Measurements from ENCODE around the gene MGMT.

The MGMT gene

GRCh38 chr10:129696636-129697035 lies 229.6 kb downstream of the MGMT start:
- no peak for DNase-seq

DNA sequence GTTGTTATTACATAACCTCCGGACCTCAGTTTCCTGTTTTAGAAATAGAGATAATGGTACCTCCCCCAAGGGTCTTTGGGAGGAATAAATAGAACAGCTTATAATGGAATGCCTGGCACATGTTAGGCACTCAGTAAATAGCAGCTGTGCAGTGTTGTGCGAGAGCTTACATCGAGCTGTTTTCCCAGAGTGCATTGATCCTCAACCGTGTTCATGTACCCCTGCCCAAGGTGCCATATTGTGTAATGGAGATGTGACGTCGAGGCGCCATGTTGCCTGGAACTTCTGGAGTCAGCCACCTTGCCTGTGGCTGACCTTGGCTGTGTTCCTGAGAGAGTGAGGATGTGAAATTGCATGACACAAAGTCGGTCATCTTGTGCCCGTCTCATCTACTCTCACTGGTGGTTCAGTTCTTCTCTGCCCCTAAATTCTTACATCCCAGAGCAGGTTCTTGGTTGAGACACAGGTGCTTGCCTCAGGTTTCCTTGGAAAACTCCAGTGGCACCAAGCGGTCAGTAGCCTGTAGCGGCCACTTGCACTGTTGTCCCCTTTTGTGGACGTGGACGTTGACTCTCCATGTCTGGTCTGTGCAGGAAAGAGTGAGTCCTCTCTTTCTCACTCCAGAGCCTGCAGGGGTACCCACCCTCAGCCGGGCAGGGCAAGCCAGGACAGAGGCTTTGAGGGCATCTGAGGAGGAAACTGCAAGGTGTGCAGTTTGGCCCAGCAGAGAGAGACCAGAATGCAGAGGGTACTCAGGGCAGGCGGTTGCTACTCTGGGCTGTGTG lies 230.6 kb downstream of the MGMT start:
- DNase-seq, result no peak

GRCh38 chr10:129699722-129700340 lies 232.8 kb downstream of the MGMT start:
- no peak for DNase-seq

DNA sequence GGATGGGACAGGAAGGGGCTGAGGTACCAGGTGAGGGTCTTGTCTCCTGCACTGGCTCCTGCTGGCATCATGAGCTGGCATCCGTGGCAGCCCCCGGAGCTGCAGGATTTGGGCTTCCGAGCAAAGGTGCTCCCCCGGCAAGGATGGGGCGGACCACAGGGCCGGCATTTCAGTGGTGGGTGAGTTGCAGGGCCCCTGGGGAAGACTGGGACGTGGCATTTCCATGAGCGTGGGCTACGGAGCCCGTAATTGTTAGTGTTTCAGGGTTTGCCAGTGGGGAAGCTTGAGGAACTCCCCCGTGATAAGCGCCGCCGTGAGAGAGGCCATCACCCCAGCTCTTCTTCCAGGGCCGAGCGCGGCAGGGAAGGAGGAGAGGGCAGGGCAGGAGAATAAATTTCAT lies 235.6 kb downstream of the MGMT start:
- no peak for DNase-seq

DNA sequence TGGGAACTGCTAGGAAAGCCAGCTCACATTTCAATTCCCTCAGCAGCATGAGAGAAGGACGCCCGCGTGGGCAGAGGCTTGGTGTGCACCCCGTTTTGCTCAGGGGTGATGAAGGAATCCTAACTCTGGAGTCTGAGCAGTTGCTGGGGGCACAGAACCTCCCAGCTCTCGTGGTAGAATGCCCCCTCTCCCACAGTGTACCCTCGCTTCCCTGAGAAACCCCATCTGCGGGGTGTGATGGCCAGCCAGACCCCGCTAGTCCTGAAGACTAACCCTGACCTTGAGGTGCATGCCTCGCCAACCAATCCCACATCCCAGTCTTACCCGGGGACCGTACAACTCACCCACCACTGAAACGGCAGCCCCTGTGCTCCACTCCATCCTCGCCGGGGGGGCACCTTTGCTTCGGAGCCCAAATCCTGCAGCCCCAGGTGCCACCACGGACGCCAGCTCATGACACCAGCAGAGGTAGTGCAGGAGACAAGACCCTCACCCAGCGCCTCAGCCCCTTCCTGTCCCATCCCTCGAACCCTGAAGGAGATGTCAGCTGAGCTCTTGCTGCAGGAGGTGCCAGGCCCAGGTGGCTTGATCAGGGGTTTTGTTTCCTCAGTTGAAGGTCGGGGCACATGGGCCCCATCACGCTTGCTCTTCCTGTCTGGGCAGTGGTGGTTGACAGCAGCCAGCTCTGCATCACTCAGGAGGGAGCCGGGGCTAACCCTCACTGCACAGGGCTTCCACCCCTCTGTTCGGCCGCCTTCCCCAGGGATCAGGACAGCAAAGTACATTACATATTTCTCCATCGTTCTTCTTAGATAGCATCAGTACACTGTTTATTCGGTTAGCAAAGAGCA lies 236.5 kb downstream of the MGMT start:
- DNase-seq, result no peak

- no peak for DNase-seq
Observed at GRCh38 chr10:129704225-129704624, 237.2 kb downstream of the MGMT start.

GRCh38 chr10:129704786-129705525 lies 237.9 kb downstream of the MGMT start:
- DNase-seq, result no peak

DNA sequence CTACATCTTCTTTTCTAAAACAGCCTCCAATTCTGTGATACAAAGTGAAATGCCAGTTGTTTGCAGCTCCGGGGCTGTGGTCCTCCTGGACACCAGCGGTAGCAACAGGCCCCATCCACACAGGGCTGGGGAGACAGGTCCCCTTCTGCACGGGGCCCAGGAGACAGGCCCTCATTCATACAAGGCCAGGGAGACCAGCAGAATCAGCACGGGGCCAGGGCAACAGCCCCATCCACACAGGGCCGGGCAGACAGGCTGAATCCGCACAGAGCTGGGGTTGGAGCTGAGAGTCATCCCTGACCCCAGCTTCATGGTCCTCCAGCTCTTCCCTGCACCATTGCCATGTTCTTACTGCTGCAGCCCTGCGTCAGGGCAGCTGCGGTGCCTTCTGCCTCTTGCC lies 238.6 kb downstream of the MGMT start:
- no peak for DNase-seq

DNA sequence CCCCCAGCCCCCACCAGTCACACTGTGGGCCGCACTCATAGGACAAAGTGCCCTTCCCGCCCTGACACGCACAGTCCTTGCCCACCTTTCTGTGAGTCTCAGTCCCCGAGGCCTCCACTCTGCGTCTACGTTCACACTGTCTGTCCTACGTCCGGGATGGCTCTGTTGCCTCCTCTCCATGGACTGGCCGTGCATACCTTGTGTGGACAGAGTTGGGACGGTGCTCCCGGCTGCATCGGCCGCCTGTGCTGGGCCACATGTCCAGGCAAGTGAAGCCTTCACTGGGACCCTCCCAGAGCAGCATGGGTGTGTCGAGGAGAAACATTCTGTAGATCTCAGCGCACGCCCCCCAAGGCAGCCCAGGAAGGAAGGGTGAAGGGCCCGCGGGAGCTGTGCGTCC lies 239.0 kb downstream of the MGMT start:
- DNase-seq, result no peak

GRCh38 chr10:129706523-129706922 lies 239.5 kb downstream of the MGMT start:
- DNase-seq, result no peak

GRCh38 chr10:129707406-129708388 lies 240.7 kb downstream of the MGMT start:
- DNase-seq, result no peak

- DNase-seq, result no peak
Observed at GRCh38 chr10:129709101-129709500, 242.1 kb downstream of the MGMT start.

DNA sequence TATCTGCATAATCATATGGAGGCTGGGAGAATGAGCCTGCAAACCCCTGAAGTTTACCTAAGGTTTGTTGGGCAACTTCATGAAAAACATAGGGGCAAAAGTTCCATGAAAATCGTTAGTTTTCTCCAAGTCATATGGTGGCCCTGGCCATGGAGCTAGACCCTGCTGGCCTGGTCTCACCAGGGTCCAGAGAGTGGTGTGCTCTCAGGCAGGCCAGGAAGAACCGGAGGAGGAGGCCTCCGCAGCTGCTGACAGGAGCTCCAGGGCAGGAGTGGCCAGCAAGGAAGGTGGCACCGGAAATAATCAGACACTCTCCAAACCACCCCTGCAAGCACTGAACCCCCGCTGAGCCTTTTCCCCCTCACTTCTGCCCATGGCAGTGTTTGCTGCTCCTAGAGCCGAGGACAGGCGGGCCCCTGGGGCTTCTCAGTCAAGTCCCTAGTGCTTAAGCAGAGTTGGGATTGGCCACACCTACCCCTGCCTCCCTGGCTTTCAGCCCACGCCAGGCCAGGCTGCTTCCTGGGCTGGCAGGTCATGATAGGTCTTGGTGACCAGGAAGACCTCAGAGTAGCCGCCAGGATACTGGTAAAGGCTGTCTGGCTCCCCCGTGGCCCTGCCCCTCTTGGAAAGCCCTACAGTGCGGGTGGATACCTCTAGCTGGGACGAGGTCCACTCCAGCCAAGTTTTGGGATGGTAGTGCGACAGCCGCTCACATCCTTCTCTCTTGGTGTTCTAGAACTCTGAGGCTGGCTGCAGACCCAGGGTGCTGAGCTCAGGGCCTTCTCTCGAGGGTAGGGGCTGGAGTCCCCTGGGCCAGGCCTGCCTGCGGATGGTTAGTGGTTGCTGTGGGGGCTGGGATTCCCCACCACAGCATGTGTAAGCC lies 242.8 kb downstream of the MGMT start:
- DNase-seq, result no peak

- DNase-seq, result no peak
Observed at GRCh38 chr10:129710510-129710847, 243.4 kb downstream of the MGMT start.

DNA sequence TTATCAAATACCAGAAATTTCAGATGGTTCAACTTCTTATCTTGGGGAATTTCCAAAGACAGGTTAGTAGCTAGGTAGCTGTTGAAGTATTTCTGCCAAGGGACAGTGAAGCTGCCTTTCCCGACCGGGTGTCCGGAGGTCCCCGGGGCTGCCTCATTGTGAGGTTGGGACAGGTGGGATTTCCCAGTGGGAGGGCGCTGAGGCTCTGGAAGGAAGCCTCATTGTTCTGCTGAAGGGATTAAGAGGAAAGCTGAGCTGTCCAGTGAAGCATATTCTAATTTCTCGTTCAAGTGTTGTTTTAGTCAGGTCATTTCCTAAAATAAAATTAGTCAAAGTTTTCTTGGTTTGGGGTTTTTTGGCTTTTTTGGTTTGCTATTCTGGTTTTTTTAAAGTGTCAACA lies 244.2 kb downstream of the MGMT start:
- DNase-seq, result no peak

GRCh38 chr10:129712000-129712399 lies 245.0 kb downstream of the MGMT start:
- DNase-seq, result no peak

GRCh38 chr10:129713659-129714265 lies 246.7 kb downstream of the MGMT start:
- DNase-seq, result no peak

GRCh38 chr10:129715805-129716204 lies 248.8 kb downstream of the MGMT start:
- no peak for DNase-seq

DNA sequence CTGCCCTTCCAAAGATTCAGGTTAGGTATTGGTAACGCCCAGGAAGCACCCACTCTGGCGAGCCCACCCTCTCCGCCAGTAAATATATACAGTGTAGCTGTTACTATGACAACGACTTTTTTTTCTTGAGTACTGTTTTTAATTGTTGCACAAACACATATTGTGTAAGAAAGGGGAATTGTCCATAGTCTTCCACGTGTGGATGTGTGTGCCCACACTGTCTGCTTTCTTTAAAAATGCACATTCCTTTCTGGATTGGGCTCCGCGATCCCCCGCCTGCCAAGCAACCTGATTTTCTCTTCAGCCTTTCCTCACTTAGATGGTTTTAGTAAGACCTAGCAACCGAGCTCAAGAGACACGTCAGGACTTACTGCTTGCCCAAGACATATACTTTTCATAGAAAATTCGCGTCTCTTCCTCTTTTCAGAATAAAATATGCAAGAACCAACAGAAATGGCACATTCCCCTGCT lies 249.2 kb downstream of the MGMT start:
- DNase-seq, result no peak

DNA sequence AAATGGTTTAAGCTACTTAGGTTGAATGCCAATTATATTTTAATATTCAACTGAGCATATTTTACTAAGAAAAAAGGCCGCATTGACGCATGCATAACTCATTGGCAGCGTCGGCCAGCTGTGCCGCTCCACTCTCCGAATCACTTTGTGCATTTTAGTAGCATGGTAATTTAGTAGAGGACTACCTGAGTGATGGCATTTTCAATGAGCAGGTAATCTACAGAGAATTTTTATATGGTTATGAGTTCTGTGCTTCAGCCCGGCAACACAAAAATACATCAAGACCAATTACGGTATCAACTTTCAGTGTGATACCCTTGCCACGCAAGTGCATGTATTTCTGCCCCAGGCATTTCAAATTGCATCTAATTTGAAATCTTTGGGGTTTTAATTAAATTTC lies 249.8 kb downstream of the MGMT start:
- no peak for DNase-seq

All from stimulated activated CD4-positive, alpha-beta T cell treated with anti-CD3 and anti-CD28 coated beads, Interleukin-4, amount 100 ng/mL, for 1 hour (primary cell).